GM19099 (cell line): ENCODE data around the gene B3GALT4.

Experiments
- POLR2A ChIP-seq: IDR thresholded peaks from 3 replicates; pipeline ENCODE4 v1.6.1; 2011; ENCODE audit warnings: low read depth; ENCODE audit not compliant: insufficient read length; ENCODE audit errors: extremely low read depth

B3GALT4 gene

DNA sequence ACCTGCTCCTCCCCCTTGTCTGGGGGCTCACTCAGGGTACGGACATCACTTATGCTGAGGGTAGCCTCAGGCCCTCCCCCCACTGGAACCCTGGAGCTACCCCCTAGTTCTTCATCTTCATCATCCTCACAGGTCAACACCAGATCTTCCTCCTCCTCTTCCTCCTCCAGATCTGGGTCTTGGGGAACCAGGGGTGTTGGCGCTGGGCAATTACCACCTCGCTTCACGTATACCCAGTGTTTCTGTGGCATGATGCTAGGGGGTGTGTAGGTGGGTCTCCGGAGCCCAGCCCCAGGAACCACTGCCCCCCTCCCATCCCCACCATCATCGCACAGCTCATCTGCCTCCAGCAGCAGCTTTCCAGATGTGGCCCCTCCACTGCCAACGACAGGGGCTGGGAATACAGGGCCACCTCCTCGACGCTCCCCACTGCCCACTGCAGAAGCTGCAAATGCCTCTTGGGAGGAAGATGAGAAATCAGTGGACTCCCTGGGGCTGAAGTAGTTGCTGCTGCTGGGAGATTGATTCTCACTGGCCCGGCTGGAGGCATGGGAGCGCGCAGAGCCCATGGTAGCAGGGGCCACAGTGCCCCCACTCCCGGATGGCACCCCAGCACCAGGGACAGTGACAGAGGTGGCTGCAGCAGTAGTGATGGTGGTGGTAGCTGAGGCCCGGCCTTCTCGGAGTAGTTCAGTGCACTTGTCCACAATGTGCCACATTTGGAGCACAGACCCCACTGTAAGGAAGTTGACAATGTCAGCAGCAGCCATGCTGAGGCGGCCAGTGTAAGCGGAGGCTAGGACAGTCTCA, 39.1 kb downstream of the B3GALT4 start:
- no peak for TF ChIP-seq POLR2A

- no peak for TF ChIP-seq POLR2A
Measured at GRCh38 chr6:33316603-33317418, 39.9 kb downstream of the B3GALT4 start.

DNA sequence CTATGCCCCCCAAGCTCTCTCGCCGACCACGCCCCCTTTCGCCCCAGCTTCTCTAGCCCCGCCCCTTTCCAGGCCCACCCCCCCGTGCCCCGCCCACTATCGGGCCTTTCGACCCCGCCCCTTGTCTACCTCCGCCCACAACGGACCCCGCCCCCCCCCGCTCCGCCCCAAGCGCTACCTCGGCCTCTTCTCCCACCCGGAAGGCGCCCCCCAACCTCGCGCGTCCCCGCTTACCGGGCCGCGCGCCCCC, 40.4 kb downstream of the B3GALT4 start:
- no peak for TF ChIP-seq POLR2A

DNA sequence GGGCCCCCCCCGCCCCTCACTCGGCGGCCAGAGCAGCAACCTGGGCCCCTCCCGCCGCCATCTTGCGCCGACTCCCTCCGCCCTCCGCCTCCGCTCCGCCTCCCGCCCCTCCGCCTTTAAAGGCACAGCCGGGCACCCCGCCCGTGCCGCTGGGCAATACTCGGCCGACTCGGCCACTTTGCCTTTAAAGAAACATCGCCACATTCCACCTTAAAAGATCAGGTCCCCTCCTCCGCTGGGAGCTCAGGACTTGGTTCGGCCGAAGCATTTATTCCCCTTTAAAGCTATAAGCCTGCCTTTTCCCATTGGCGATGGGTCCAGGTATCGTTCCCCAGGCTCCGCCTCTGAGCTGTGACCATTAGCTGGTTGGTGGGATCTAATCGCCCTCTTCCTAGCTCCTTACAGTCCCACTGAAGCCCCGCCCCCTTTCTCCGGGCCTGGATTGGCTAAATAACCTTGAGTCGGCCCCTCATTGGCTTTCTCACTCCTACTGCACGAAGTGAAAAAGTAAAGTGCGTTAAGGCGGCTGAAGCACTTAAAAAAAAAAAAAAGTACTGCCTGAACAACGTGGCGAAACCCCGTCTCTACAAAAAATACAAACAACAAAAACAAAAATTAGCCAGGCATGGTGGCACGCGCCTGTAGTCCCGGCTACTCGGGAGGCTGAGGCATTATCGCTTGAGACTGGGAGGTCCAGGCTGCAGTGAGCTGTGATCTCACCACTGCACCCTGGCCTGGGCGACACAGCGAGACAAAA, 40.9 kb downstream of the B3GALT4 start, which contains the start of gene ZBTB22:
Gene ZBTB22 (minus strand): TSS at position 76 of the 757 bp plus-strand sequence. CDS start 828 bp downstream, outside the sequence.
- peak; percentile 37 for TF ChIP-seq POLR2A

DNA sequence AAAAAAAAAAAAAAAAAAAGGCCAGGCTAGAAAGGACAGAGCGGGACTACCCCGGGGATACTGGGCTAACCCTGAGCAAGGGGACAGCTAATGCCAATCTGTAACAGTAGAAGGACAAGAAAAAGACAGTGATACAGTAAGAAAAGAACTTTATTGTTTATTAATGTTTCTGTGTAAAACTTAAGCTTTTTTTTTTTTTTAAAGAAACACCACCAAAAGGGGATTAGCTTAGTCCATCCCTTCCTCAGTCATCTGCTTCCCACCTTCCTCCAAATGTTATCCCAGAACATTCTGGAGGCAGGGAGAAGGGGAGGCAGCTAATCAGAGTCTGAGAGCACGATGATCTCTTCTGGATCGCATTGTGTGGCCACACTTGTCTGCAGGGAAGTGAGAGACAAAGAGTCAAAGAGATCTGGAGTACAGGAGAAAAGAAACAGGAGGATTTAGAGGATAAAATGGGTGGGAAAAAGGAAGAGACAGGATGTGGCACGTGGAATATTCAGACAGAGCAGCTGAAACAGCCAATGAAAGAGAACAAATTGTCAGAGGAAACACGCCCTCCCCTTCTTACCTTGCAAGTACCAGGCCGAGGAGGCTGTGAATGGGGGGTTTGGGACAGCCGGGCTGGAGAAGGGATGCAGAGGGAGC, 41.6 kb downstream of the B3GALT4 start:
- TF ChIP-seq POLR2A, result no peak

- no peak for TF ChIP-seq POLR2A
Measured at GRCh38 chr6:33319939-33320314, 43.0 kb downstream of the B3GALT4 start.

GRCh38 chr6:33320315-33321181, 43.6 kb downstream of the B3GALT4 start:
- no peak for TF ChIP-seq POLR2A

DNA sequence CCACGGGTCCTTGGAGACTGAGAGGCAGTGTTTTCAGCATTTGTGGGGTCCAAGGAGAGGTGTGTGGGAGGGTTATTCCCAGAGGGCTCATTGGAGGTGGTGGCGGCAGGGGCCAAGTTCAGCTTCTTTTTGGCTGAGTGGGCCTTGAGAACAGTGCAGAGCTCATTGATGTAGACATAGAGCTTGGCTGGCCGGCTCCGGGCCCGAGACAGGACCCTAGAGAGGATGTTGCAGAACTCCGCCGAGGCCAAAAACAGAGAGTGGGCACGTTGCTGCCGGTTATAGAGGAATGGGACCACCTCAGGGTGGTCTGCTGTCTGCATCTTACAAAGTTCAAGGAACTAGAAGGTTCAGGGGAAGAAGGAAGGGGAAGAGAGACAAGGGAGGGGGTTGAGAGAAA, 44.3 kb downstream of the B3GALT4 start:
- TF ChIP-seq POLR2A, result no peak

- TF ChIP-seq POLR2A, result no peak
Measured at GRCh38 chr6:33323623-33323948, 46.7 kb downstream of the B3GALT4 start.

DNA sequence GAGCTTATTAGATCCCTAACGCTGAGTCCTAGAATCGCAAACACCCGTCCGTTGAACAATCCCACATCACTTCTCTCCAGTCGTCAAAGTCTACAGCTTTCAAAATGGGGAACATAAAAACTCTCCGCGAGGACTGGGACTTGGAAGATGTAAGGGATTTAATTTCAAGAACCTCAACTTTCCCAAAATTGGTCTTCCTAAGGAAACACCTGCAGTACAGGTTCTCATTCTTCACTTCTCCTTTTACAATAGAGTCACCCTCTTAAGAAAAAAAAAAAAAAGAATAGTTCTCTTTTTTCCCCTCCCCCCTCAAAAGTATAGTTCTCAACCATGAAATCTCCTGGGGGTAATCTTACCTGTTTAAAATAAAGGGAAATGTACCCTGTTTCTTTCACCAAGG, 47.2 kb downstream of the B3GALT4 start:
- no peak for TF ChIP-seq POLR2A
